ENCODE results near the gene NSRP1.

The NSRP1 gene

DNA sequence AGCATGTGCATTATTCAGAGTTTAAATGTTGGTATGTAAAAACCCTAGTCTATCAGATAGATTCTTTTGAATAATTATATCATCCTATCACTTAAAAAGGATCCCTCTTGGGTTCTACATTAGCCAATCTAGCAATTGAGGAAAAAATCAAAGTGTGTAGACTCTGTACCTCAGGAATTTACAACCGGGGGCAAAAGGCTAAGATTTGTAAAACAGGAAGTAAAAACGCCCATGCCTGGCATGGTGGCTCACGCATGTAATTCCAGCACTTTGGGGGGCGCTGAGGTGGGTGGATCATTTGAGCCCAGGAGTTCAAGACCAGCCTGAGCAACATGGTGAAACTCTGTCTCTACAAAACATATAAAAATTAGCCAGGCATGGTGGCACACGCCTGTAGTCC is 60.2 kb downstream of the NSRP1 start:
- H3K27me3 ChIP-seq (replicated peaks; ENCODE audit: insufficient read depth, low read length) = no peaks in the 10 kb centered on the region
- no peak overlapping the region for H2AFZ ChIP-seq (ENCODE audit: low read length)
- H3K4me1 ChIP-seq (ENCODE audit: low read length) = peaks cover 28% of the 10 kb centered on the region
- H3K9ac ChIP-seq (ENCODE audit: low read length) = no peak overlapping the region
- H3K36me3 ChIP-seq (replicated peaks; ENCODE audit: insufficient read depth, low read length) = no peaks in the 10 kb centered on the region; the same call in 1 of the 2 replicates
- peaks cover 6% of the 10 kb centered on the region for H3F3A ChIP-seq (ENCODE audit: insufficient read depth, low read length)
- no peak for DNase-seq
- H3K4me2 ChIP-seq (ENCODE audit: low read depth, low read length) = no peak overlapping the region
- H3K4me3 ChIP-seq (ENCODE audit: low read length) = no peak overlapping the region
- TF ChIP-seq, protein P1, sequence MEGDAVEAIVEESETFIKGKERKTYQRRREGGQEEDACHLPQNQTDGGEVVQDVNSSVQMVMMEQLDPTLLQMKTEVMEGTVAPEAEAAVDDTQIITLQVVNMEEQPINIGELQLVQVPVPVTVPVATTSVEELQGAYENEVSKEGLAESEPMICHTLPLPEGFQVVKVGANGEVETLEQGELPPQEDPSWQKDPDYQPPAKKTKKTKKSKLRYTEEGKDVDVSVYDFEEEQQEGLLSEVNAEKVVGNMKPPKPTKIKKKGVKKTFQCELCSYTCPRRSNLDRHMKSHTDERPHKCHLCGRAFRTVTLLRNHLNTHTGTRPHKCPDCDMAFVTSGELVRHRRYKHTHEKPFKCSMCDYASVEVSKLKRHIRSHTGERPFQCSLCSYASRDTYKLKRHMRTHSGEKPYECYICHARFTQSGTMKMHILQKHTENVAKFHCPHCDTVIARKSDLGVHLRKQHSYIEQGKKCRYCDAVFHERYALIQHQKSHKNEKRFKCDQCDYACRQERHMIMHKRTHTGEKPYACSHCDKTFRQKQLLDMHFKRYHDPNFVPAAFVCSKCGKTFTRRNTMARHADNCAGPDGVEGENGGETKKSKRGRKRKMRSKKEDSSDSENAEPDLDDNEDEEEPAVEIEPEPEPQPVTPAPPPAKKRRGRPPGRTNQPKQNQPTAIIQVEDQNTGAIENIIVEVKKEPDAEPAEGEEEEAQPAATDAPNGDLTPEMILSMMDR (IDR thresholded peaks at IDR 0.05; ENCODE audit: low read length) = no peak
- TF ChIP-seq EZH2phosphoT487 (IDR thresholded peaks at IDR 0.05; ENCODE audit: low read length) (no peak), EZH2 (optimal IDR thresholded peaks at IDR 0.05; ENCODE audit: low read depth, low read length) (no peak)
- H3K27ac ChIP-seq (ENCODE audit: low read length) = no peak overlapping the region
- no peaks in the 10 kb centered on the region for H3K9me2 ChIP-seq (replicated peaks; ENCODE audit: insufficient read depth, low read length)
- no peaks in the 10 kb centered on the region for H3K9me3 ChIP-seq (replicated peaks; ENCODE audit: insufficient read depth, low read length)
- H4K20me1 ChIP-seq (ENCODE audit: insufficient read depth, low read length) = no peaks in the 10 kb centered on the region
- H3K79me2 ChIP-seq (ENCODE audit: low read length) = 0 out of 2 replicates have a peak, but pooled peaks cover 9% of the 10 kb centered on the region

DNA sequence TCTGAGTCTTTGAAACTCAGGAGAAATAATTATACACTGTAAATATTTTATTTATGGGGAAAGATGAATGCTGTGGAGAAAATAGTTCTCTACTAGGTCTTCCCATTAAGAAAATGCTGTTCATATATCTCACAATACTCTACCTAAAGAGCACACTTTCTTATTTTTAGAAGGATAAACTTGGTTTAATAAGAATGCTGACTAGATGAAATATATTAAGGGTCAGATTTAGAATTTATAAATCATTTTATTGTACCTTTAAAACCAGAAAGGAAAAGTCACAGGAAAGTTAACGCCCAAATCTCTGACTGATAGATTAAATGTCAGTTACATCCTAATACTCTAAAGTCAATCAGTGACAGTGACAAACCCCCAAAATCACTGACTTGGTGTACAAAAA is 70.1 kb downstream of the NSRP1 start:
- Histone ChIP-seq H3K36me3 (replicated peaks; ENCODE audit: insufficient read depth, low read length) (no peaks in the 10 kb centered on the region; the same call in 1 of the 2 replicates), H3K4me2 (ENCODE audit: low read depth, low read length) (no peak overlapping the region), H3F3A (ENCODE audit: insufficient read depth, low read length) (no peaks in the 10 kb centered on the region), H3K9me3 (replicated peaks; ENCODE audit: insufficient read depth, low read length) (no peaks in the 10 kb centered on the region), H2AFZ (ENCODE audit: low read length) (no peak overlapping the region), H4K20me1 (ENCODE audit: insufficient read depth, low read length) (no peaks in the 10 kb centered on the region), H3K79me2 (ENCODE audit: low read length) (no peaks in the 10 kb centered on the region), H3K9me2 (replicated peaks; ENCODE audit: insufficient read depth, low read length) (no peaks in the 10 kb centered on the region), H3K27me3 (replicated peaks; ENCODE audit: insufficient read depth, low read length) (no peaks in the 10 kb centered on the region), H3K4me3 (ENCODE audit: low read length) (no peak overlapping the region), H3K9ac (ENCODE audit: low read length) (no peak overlapping the region), H3K27ac (ENCODE audit: low read length) (no peak overlapping the region), H3K4me1 (ENCODE audit: low read length) (no peaks in the 10 kb centered on the region)
- DNase-seq = no peak
- TF ChIP-seq EZH2phosphoT487 (IDR thresholded peaks at IDR 0.05; ENCODE audit: low read length) (no peak), EZH2 (optimal IDR thresholded peaks at IDR 0.05; ENCODE audit: low read depth, low read length) (no peak)
- TF ChIP-seq, protein P1 (IDR thresholded peaks at IDR 0.05; ENCODE audit: low read length) = no peak

GRCh38 chr17:30187573-30187972 is 71.0 kb downstream of the NSRP1 start:
- H3K9me2 ChIP-seq (replicated peaks; ENCODE audit: insufficient read depth, low read length) = no peaks in the 10 kb centered on the region
- no peak for DNase-seq
- H3K36me3 ChIP-seq (replicated peaks; ENCODE audit: insufficient read depth, low read length) = no peaks in the 10 kb centered on the region; the same call in 1 of the 2 replicates
- no peak overlapping the region for H3K4me3 ChIP-seq (ENCODE audit: low read length)
- no peaks in the 10 kb centered on the region for H3K9me3 ChIP-seq (replicated peaks; ENCODE audit: insufficient read depth, low read length)
- TF ChIP-seq EZH2phosphoT487 (IDR thresholded peaks at IDR 0.05; ENCODE audit: low read length) = no peak
- no peak for TF ChIP-seq EZH2 (optimal IDR thresholded peaks at IDR 0.05; ENCODE audit: low read depth, low read length)
- TF ChIP-seq, protein P1 (IDR thresholded peaks at IDR 0.05; ENCODE audit: low read length) = no peak
- no peak overlapping the region for H3K9ac ChIP-seq (ENCODE audit: low read length)
- H3K27ac ChIP-seq (ENCODE audit: low read length) = no peak overlapping the region
- H2AFZ ChIP-seq (ENCODE audit: low read length) = no peak overlapping the region
- no peaks in the 10 kb centered on the region for H3K27me3 ChIP-seq (replicated peaks; ENCODE audit: insufficient read depth, low read length)
- no peak overlapping the region for H3K4me2 ChIP-seq (ENCODE audit: low read depth, low read length)
- no peaks in the 10 kb centered on the region for H3K79me2 ChIP-seq (ENCODE audit: low read length)
- H3K4me1 ChIP-seq (ENCODE audit: low read length) = no peaks in the 10 kb centered on the region
- no peaks in the 10 kb centered on the region for H3F3A ChIP-seq (ENCODE audit: insufficient read depth, low read length)
- no peaks in the 10 kb centered on the region for H4K20me1 ChIP-seq (ENCODE audit: insufficient read depth, low read length)
